Astrocyte (in vitro differentiated cells and primary cell): ENCODE data around the gene CEP41. TPM values are rescaled to one million over a fixed set of nuclear protein-coding genes. Genes with fewer than 3 reads are reported as not detected.
A peak's percentile ranks its signal among the peaks of the same experiment; 100 is the strongest.

Experiments used
- DNase-seq: peaks from one replicate; pipeline ENCODE4 v3.0.0-alpha.2; 2010; ENCODE audit warnings: low read depth
- FAIRE-seq: peaks from 2 replicates; lab custom pipeline; 2011; peaks lifted over from hg19 to GRCh38; lab: Jason Lieb, UNC
- H2AFZ ChIP-seq: 2 replicates; pipeline ENCODE4 v1.6.0; 2012; ENCODE audit warnings: low read depth, low read length, inconsistent platforms
- H3K27ac ChIP-seq: 2 replicates; pipeline ENCODE4 v1.5.1; 2011; ENCODE audit warnings: low read depth, low read length, inconsistent platforms
- H3K27me3 ChIP-seq: 2 replicates; pipeline ENCODE4 v1.6.0; 2011; ENCODE audit warnings: low read length, inconsistent platforms; ENCODE audit not compliant: insufficient read depth
- H3K36me3 ChIP-seq: 2 replicates; pipeline ENCODE4 v1.5.1; 2011; ENCODE audit warnings: low read length, inconsistent platforms; ENCODE audit not compliant: insufficient read depth
- H3K4me1 ChIP-seq: 2 replicates; pipeline ENCODE4 v1.5.1; 2011; ENCODE audit warnings: low read length, inconsistent platforms; ENCODE audit not compliant: insufficient read depth
- H3K4me2 ChIP-seq: 2 replicates; pipeline ENCODE4 v1.6.0; 2012; ENCODE audit warnings: low read length, inconsistent platforms
- H3K4me3 ChIP-seq: 2 replicates; pipeline ENCODE4 v1.5.1; 2011; ENCODE audit warnings: low read depth, mild to moderate bottlenecking, low read length, inconsistent platforms; ENCODE audit not compliant: insufficient read depth
- H3K79me2 ChIP-seq: 2 replicates; pipeline ENCODE4 v1.6.0; 2012; ENCODE audit warnings: mild to moderate bottlenecking, low read length, inconsistent platforms; ENCODE audit not compliant: insufficient read depth
- H3K9ac ChIP-seq: 2 replicates; pipeline ENCODE4 v1.6.0; 2012; ENCODE audit warnings: mild to moderate bottlenecking, low read length, inconsistent platforms
- H3K9me3 ChIP-seq: 2 replicates; pipeline ENCODE4 v1.5.1; 2012; ENCODE audit warnings: low read depth, mild to moderate bottlenecking, low read length, inconsistent platforms; ENCODE audit not compliant: insufficient read depth
- H4K20me1 ChIP-seq: 2 replicates; pipeline ENCODE4 v1.6.0; 2012; ENCODE audit warnings: low read length, inconsistent platforms; ENCODE audit not compliant: insufficient read depth
- H3K27ac Mint-ChIP-seq: one replicate; pipeline ENCODE4 v1.8.0; 2021; ENCODE audit warnings: mild to moderate bottlenecking, mixed read lengths; ENCODE audit not compliant: unreplicated experiment
- H3K27me3 Mint-ChIP-seq: one replicate; pipeline ENCODE4 v1.8.0; 2021; ENCODE audit warnings: low read depth, mixed read lengths; ENCODE audit not compliant: unreplicated experiment
- H3K36me3 Mint-ChIP-seq: one replicate; pipeline ENCODE4 v1.8.0; 2021; ENCODE audit warnings: low read depth, mixed read lengths; ENCODE audit not compliant: unreplicated experiment
- H3K4me1 Mint-ChIP-seq: one replicate; pipeline ENCODE4 v1.8.0; 2021; ENCODE audit warnings: low read depth, mixed read lengths; ENCODE audit not compliant: unreplicated experiment
- H3K4me3 Mint-ChIP-seq: one replicate; pipeline ENCODE4 v1.8.0; 2021; ENCODE audit warnings: mild to moderate bottlenecking, moderate library complexity, mixed read lengths; ENCODE audit not compliant: unreplicated experiment
- H3K9me3 Mint-ChIP-seq: one replicate; pipeline ENCODE4 v1.8.0; 2021; ENCODE audit warnings: mild to moderate bottlenecking, mixed read lengths; ENCODE audit not compliant: unreplicated experiment
- EZH2 ChIP-seq: IDR thresholded peaks from 2 replicates; pipeline ENCODE4 v1.6.1; 2012; ENCODE audit warnings: mild to moderate bottlenecking, low read length, inconsistent platforms; ENCODE audit not compliant: insufficient read depth
- total RNA-seq: library from RNA; stranded (reverse); gene quantifications from 2 replicates; pipeline ENCODE4 v1.2.1, GENCODE V29; 2021
- TF ChIP-seq, protein P1 (sequence below): IDR thresholded peaks from 2 replicates; pipeline ENCODE4 v1.5.1; 2011; ENCODE audit warnings: low read depth, mild to moderate bottlenecking, inconsistent platforms, low read length, moderate library complexity; ENCODE audit not compliant: insufficient read depth

The CEP41 gene
- total RNA-seq, 1 donor from 2014 or later, result 16.4 TPM

DNA sequence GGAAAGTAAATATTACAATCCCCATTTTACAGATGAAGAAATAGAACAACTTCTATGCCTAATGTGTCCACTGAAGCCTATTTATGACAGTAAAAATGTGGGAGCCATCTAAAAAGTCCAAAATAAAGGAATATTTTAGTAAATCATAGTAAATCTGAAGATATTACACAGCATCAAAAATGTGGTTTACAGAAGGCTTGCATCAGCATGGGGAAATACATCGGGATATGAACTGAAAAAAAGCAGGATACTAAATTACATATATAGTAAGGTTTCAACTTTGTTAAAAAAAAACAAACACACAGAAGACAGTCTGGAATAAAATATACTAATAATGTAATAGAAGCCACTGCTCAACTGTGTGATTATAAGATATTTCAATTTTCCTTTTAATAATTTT lies 39.7 kb downstream of the CEP41 start:
- Mint-ChIP-seq H3K4me3 (no peak overlapping the region), H3K4me1 (no peaks in the 10 kb centered on the region), H3K36me3 (peaks cover 14% of the 10 kb centered on the region), H3K9me3 (no peaks in the 10 kb centered on the region), H3K27me3 (no peaks in the 10 kb centered on the region), H3K27ac (no peak overlapping the region)
- no peak overlapping the region for H3K9ac ChIP-seq
- H3K4me2 ChIP-seq, result no peak overlapping the region
- H2AFZ ChIP-seq, result no peak overlapping the region
- H3K27ac ChIP-seq, result no peak overlapping the region
- no peaks in the 10 kb centered on the region for H3K36me3 ChIP-seq
- H3K27me3 ChIP-seq, result no peaks in the 10 kb centered on the region
- FAIRE-seq (no peak), DNase-seq (no peak)
- no peaks in the 10 kb centered on the region for H3K4me1 ChIP-seq
- H4K20me1 ChIP-seq, result no peaks in the 10 kb centered on the region
- H3K79me2 ChIP-seq, result no peaks in the 10 kb centered on the region
- TF ChIP-seq EZH2, result no peak
- TF ChIP-seq, protein P1, sequence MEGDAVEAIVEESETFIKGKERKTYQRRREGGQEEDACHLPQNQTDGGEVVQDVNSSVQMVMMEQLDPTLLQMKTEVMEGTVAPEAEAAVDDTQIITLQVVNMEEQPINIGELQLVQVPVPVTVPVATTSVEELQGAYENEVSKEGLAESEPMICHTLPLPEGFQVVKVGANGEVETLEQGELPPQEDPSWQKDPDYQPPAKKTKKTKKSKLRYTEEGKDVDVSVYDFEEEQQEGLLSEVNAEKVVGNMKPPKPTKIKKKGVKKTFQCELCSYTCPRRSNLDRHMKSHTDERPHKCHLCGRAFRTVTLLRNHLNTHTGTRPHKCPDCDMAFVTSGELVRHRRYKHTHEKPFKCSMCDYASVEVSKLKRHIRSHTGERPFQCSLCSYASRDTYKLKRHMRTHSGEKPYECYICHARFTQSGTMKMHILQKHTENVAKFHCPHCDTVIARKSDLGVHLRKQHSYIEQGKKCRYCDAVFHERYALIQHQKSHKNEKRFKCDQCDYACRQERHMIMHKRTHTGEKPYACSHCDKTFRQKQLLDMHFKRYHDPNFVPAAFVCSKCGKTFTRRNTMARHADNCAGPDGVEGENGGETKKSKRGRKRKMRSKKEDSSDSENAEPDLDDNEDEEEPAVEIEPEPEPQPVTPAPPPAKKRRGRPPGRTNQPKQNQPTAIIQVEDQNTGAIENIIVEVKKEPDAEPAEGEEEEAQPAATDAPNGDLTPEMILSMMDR, result no peak
- no peak overlapping the region for H3K4me3 ChIP-seq
- H3K9me3 ChIP-seq, result no peaks in the 10 kb centered on the region

DNA sequence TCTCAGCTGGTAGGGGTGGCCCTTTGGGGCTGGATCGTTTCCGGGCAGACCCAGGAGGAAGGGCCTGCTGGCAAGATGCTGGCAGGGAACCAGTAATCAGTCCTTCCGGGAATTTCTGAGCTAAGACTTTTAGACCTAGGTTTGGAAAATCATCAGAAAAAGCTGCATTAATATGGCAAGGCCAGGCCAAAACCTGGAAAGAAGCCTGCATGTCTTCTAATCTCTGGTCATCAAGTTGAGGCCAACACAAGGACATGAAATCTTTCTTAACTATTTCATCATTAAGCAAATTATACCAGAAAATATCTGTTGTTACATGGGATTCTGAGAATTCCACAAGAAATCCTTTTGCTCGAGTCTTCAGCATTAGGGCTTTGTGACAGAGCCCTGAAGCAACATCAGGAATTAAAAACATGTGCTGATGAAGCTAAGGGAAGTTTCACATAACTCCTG lies 40.7 kb downstream of the CEP41 start:
- H2AFZ ChIP-seq, result no peak overlapping the region
- no peaks in the 10 kb centered on the region for H3K36me3 ChIP-seq
- H3K36me3 Mint-ChIP-seq, result peaks cover 16% of the 10 kb centered on the region
- no peak overlapping the region for H3K4me3 ChIP-seq
- FAIRE-seq (peak; percentile 39), DNase-seq (peak; percentile 29)
- H3K27ac ChIP-seq, result no peak overlapping the region
- H4K20me1 ChIP-seq, result no peaks in the 10 kb centered on the region
- H3K9me3 Mint-ChIP-seq, result no peaks in the 10 kb centered on the region
- H3K79me2 ChIP-seq, result no peaks in the 10 kb centered on the region
- H3K4me1 Mint-ChIP-seq, result no peaks in the 10 kb centered on the region
- no peak overlapping the region for H3K9ac ChIP-seq
- H3K4me3 Mint-ChIP-seq, result no peak overlapping the region
- no peak for TF ChIP-seq EZH2
- TF ChIP-seq, protein P1, result no peak
- H3K4me1 ChIP-seq, result no peaks in the 10 kb centered on the region
- peak overlapping the region; percentile 71 for H3K27ac Mint-ChIP-seq
- H3K27me3 Mint-ChIP-seq, result no peaks in the 10 kb centered on the region
- no peak overlapping the region for H3K4me2 ChIP-seq
- H3K27me3 ChIP-seq, result no peaks in the 10 kb centered on the region
- H3K9me3 ChIP-seq, result no peaks in the 10 kb centered on the region

DNA sequence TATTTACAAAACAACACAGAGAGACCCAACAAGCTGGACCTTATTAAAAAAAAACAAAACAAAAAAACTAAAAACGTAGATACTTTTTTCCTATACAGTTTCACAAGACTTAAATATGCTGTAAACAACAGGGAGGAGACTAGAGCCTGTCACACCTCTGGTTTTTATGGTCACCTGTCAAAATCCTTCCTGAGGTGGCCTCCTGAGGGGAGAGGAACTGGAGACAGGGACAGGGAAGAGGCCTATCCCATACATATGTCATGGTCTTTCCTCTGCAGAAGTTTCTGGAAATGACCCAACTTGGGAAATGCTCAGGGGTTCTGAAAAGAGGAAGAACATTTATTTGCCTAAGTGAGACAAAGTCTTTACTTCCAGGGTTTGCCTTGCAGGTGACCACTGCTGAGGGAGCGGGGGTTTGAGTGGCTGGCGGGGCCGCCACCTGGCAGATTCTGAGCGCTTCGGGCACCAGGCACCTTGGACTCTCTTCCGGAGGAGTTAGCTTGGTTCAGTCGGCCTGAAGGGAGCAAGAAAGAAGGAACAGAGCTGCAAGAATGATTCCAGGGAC lies 42.2 kb downstream of the CEP41 start:
- Mint-ChIP-seq H3K4me1 (no peaks in the 10 kb centered on the region), H3K4me3 (no peak overlapping the region), H3K36me3 (peaks cover 16% of the 10 kb centered on the region), H3K27ac (no peak overlapping the region), H3K9me3 (no peaks in the 10 kb centered on the region), H3K27me3 (no peaks in the 10 kb centered on the region)
- no peaks in the 10 kb centered on the region for H4K20me1 ChIP-seq
- H3K4me2 ChIP-seq, result no peak overlapping the region
- H3K27me3 ChIP-seq, result no peaks in the 10 kb centered on the region
- no peaks in the 10 kb centered on the region for H3K79me2 ChIP-seq
- FAIRE-seq, result no peak
- H3K4me3 ChIP-seq, result no peak overlapping the region
- H3K9ac ChIP-seq, result no peak overlapping the region
- no peaks in the 10 kb centered on the region for H3K36me3 ChIP-seq
- no peak for DNase-seq
- no peak for TF ChIP-seq EZH2
- H3K9me3 ChIP-seq, result no peaks in the 10 kb centered on the region
- no peak overlapping the region for H3K27ac ChIP-seq
- no peaks in the 10 kb centered on the region for H3K4me1 ChIP-seq
- H2AFZ ChIP-seq, result no peak overlapping the region
